Measurements from ENCODE around the gene GRID1. TPM values are rescaled to one million over a fixed set of nuclear protein-coding genes. Genes with fewer than 3 reads are reported as not detected.

The GRID1 gene
- total RNA-seq, 1 experiment from 2014 or later = 5.6 TPM

DNA sequence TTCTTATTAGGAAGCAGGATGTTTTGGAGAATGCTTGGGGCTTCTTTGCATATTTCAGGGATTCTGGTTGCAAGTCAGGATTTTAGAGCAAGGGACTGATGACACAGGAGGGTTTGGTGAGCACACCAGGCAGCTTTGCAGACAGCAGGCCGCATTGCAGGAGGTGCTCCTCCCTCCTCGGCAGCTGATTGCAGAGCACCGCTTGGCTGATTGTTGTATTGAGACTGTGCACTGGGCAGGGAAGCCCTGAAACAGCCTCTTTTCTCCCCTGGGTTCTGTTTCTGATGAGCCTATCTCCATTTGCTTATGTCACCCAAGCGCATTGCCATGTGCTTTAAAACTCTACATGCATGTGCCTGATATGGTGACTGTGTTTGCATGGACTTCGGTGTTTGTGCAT lies 769.6 kb downstream of the GRID1 start:
- Histone ChIP-seq H3K27ac (ENCODE audit: low read depth, low read length) (no peak overlapping the region), H2AFZ (ENCODE audit: low read depth, low read length, poor library complexity, severe bottlenecking) (no peak overlapping the region), H3K4me1 (ENCODE audit: control insufficient read depth in 1 of 2, insufficient read depth in 2 of 2, low read length in 2 of 2) (no peaks in the 10 kb centered on the region), H3K36me3 (ENCODE audit: control insufficient read depth in 1 of 2, insufficient read depth in 2 of 2, low read length in 2 of 2) (no peaks in the 10 kb centered on the region), H3K9me2 (ENCODE audit: insufficient read depth) (no peaks in the 10 kb centered on the region), H3K79me2 (ENCODE audit: insufficient read depth, low read length) (no peaks in the 10 kb centered on the region), H3K27me3 (ENCODE audit: insufficient read depth, low read length) (peaks cover 10% of the 10 kb centered on the region), H4K20me1 (ENCODE audit: insufficient read depth) (no peaks in the 10 kb centered on the region), H3K9me3 (ENCODE audit: control insufficient read depth in 1 of 2, insufficient read depth in 1 of 2, low read depth in 1 of 2, low read length in 2 of 2) (no peaks in the 10 kb centered on the region), H3K4me3 (replicated peaks in 1 of 2; ENCODE audit: low read depth in 1 of 2, low read length in 2 of 2) (no peak overlapping the region), H3K9ac (ENCODE audit: low read length) (no peak overlapping the region), H3K4me2 (ENCODE audit: low read length) (no peak overlapping the region)
- DNase-seq (ENCODE audit: low read depth, low spot score) (no peak), ATAC-seq (no peak)
- no peak for TF ChIP-seq YY1 (IDR thresholded peaks at IDR 0.05; ENCODE audit: extremely low read depth, insufficient replicate concordance, low read depth, low read length)
- TF ChIP-seq, protein P1, sequence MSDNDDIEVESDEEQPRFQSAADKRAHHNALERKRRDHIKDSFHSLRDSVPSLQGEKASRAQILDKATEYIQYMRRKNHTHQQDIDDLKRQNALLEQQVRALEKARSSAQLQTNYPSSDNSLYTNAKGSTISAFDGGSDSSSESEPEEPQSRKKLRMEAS (IDR thresholded peaks at IDR 0.05) = no peak
- TF ChIP-seq ZNF274 (IDR thresholded peaks at IDR 0.05; ENCODE audit: low read depth, low read length) = no peak
- no peak for TF ChIP-seq EZH2 (IDR thresholded peaks at IDR 0.05)
- no peak for TF ChIP-seq POLR2A (IDR thresholded peaks at IDR 0.05; ENCODE audit: borderline replicate concordance, extremely low read depth, insufficient read depth, insufficient read length)
- no peak for TF ChIP-seq EGR1 (IDR thresholded peaks at IDR 0.05; ENCODE audit: low read depth)
- TF ChIP-seq POLR2AphosphoS5 (IDR thresholded peaks at IDR 0.05; ENCODE audit: low read depth, low read length) = no peak
- no peak for TF ChIP-seq TCF7L2 (IDR thresholded peaks at IDR 0.05; ENCODE audit: borderline replicate concordance, extremely low read depth, insufficient read depth, insufficient read length)
- POLR2A ChIA-PET = no interaction called here
- CTCF ChIA-PET = no interaction called here
- BruUV-seq (replicated peaks) = no TSS peak
- RAD21 ChIA-PET (ENCODE audit: low non-redundant PET in 1 of 2, low total read pairs in 2 of 2, uncharacterized antibody in 2 of 2, unreplicated experiment in 2 of 2) = no interaction called here
- intact Hi-C loops (cut with micrococcal nuclease) = no loop called here

DNA sequence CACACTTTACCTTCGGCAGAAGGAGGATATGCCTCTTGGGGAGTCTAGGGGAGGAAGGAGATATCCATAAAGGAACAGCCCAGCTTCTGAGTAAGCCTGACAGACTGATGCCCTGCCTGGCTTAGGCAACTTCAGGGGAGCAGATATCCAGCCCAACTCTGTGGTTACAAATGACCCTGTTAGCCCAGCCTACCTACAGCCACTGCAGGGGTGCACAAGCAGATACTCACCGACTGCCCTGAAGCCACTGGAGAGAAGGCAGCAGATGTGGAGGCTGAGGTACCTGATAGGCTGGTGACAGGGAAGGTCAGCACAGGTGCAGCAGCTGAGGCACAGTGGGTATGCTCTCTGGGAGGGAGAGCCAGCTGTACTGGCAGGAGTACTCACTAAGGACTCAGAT lies 770.2 kb downstream of the GRID1 start:
- RAD21 ChIA-PET (ENCODE audit: low non-redundant PET in 1 of 2, low total read pairs in 2 of 2, uncharacterized antibody in 2 of 2, unreplicated experiment in 2 of 2) = no interaction called here
- POLR2A ChIA-PET = no interaction called here
- Histone ChIP-seq H3K9me3 (ENCODE audit: control insufficient read depth in 1 of 2, insufficient read depth in 1 of 2, low read depth in 1 of 2, low read length in 2 of 2) (no peaks in the 10 kb centered on the region), H4K20me1 (ENCODE audit: insufficient read depth) (no peaks in the 10 kb centered on the region), H3K36me3 (ENCODE audit: control insufficient read depth in 1 of 2, insufficient read depth in 2 of 2, low read length in 2 of 2) (no peaks in the 10 kb centered on the region), H3K9ac (ENCODE audit: low read length) (no peak overlapping the region), H2AFZ (ENCODE audit: low read depth, low read length, poor library complexity, severe bottlenecking) (no peak overlapping the region), H3K4me3 (replicated peaks in 1 of 2; ENCODE audit: low read depth in 1 of 2, low read length in 2 of 2) (no peak overlapping the region), H3K4me2 (ENCODE audit: low read length) (no peak overlapping the region), H3K79me2 (ENCODE audit: insufficient read depth, low read length) (no peaks in the 10 kb centered on the region), H3K4me1 (ENCODE audit: control insufficient read depth in 1 of 2, insufficient read depth in 2 of 2, low read length in 2 of 2) (no peaks in the 10 kb centered on the region), H3K27ac (ENCODE audit: low read depth, low read length) (no peak overlapping the region), H3K9me2 (ENCODE audit: insufficient read depth) (no peaks in the 10 kb centered on the region), H3K27me3 (ENCODE audit: insufficient read depth, low read length) (peaks cover 10% of the 10 kb centered on the region)
- BruUV-seq (replicated peaks) = no TSS peak
- CTCF ChIA-PET = no interaction called here
- intact Hi-C loops (cut with micrococcal nuclease) = no loop called here
- ATAC-seq (no peak), DNase-seq (ENCODE audit: low read depth, low spot score) (no peak)
- TF ChIP-seq CTCF (IDR thresholded peaks at IDR 0.05 in 2 of 3, conservative IDR thresholded peaks at IDR 0.05 in 1 of 3; ENCODE audit: borderline replicate concordance in 1 of 3, insufficient read depth in 1 of 3, low read depth in 2 of 3, low read length in 2 of 3) = no peak
- no peak for TF ChIP-seq RAD21 (IDR thresholded peaks at IDR 0.05; ENCODE audit: low read depth)
- TF ChIP-seq YY1 (IDR thresholded peaks at IDR 0.05; ENCODE audit: extremely low read depth, insufficient replicate concordance, low read depth, low read length) = no peak
- TF ChIP-seq ZNF274 (IDR thresholded peaks at IDR 0.05; ENCODE audit: low read depth, low read length) = no peak
- TF ChIP-seq SRF (IDR thresholded peaks at IDR 0.05; ENCODE audit: low read depth) = no peak
- TF ChIP-seq ATF3 (IDR thresholded peaks at IDR 0.05) = no peak
- no peak for TF ChIP-seq JUND (IDR thresholded peaks at IDR 0.05)
- TF ChIP-seq TCF7L2 (IDR thresholded peaks at IDR 0.05; ENCODE audit: borderline replicate concordance, extremely low read depth, insufficient read depth, insufficient read length) = no peak
- no peak for TF ChIP-seq CBX3 (IDR thresholded peaks at IDR 0.05; ENCODE audit: low read depth)
- TF ChIP-seq EZH2 (IDR thresholded peaks at IDR 0.05) = no peak
- no peak for TF ChIP-seq EGR1 (IDR thresholded peaks at IDR 0.05; ENCODE audit: low read depth)
- no peak for TF ChIP-seq EZH2phosphoT487 (IDR thresholded peaks at IDR 0.05; ENCODE audit: borderline replicate concordance)
- no peak for TF ChIP-seq ELF1 (IDR thresholded peaks at IDR 0.05; ENCODE audit: borderline replicate concordance, low read depth)
- no peak for TF ChIP-seq CEBPB (IDR thresholded peaks at IDR 0.05; ENCODE audit: low read depth)
- TF ChIP-seq FOSL1 (IDR thresholded peaks at IDR 0.05; ENCODE audit: low read depth) = no peak

Measured in HCT116 (cell line).